ENCODE measurements around the gene ASCC1. TPM values are rescaled to one million over a fixed set of nuclear protein-coding genes. Genes with fewer than 3 reads are reported as not detected.

The ASCC1 gene
- total and polyA plus RNA-seq, 2 of the 13 experiments (the other 11 are each of a cell fraction or from before 2014, with no cell fraction given): 21.6 to 30.1 TPM

- no peak for TF ChIP-seq SP140L (CRISPR knock-in tag; IDR thresholded peaks at IDR 0.05; ENCODE audit: borderline replicate concordance)
- no peak for TF ChIP-seq JUNB (CRISPR knock-in tag; IDR thresholded peaks at IDR 0.05; ENCODE audit: borderline replicate concordance)
- TF ChIP-seq TCF7L2 (IDR thresholded peaks at IDR 0.05; ENCODE audit: low read depth, low read length): no peak
- TF ChIP-seq ASH2L (IDR thresholded peaks at IDR 0.05; ENCODE audit: insufficient read length, low read depth, low read length): no peak
- no peak for TF ChIP-seq ZSCAN5A (CRISPR knock-in tag; IDR thresholded peaks at IDR 0.05; ENCODE audit: borderline replicate concordance)
- no peak for TF ChIP-seq ZNF543 (CRISPR knock-in tag; IDR thresholded peaks at IDR 0.05)
- no peak for TF ChIP-seq ZBTB7A (CRISPR knock-in tag; IDR thresholded peaks at IDR 0.05)
- TF ChIP-seq XBP1 (CRISPR knock-in tag; IDR thresholded peaks at IDR 0.05): no peak
- TF ChIP-seq ZNF883 (CRISPR knock-in tag; IDR thresholded peaks at IDR 0.05; ENCODE audit: not compliant biosample characterization): no peak
- no peak for TF ChIP-seq KLF13 (CRISPR knock-in tag; IDR thresholded peaks at IDR 0.05)
- no peak for TF ChIP-seq HINFP (CRISPR knock-in tag; IDR thresholded peaks at IDR 0.05; ENCODE audit: low read depth)
- TF ChIP-seq ZNF275 (CRISPR knock-in tag; IDR thresholded peaks at IDR 0.05; ENCODE audit: borderline replicate concordance): no peak
- no peak for TF ChIP-seq ZMYM3 (CRISPR knock-in tag; IDR thresholded peaks at IDR 0.05)
- no peak for TF ChIP-seq TRIM22 (IDR thresholded peaks at IDR 0.05)
- no peak for TF ChIP-seq ZNF138 (CRISPR knock-in tag; IDR thresholded peaks at IDR 0.05; ENCODE audit: low read depth)
- no peak for TF ChIP-seq HCFC1 (IDR thresholded peaks at IDR 0.05; ENCODE audit: low read depth, low read length)
- TF ChIP-seq HMG20A (CRISPR knock-in tag; IDR thresholded peaks at IDR 0.05; ENCODE audit: borderline replicate concordance): no peak
- no peak for TF ChIP-seq STAT6 (CRISPR knock-in tag; IDR thresholded peaks at IDR 0.05; ENCODE audit: borderline replicate concordance)
- TF ChIP-seq ZFP36 (IDR thresholded peaks at IDR 0.05; ENCODE audit: borderline replicate concordance, low read depth, low read length, partially characterized antibody): no peak
- no peak for TF ChIP-seq ATF7-NPFF (CRISPR knock-in tag; IDR thresholded peaks at IDR 0.05; ENCODE audit: low read depth)
Measured at GRCh38 chr10:72069751-72070526, 146.1 kb downstream of the ASCC1 start (continued).

All from HepG2 (cell line).